Ishikawa (cell line): ENCODE results near the gene NPHP4.

Experiments
- CEBPB ChIP-seq: IDR thresholded peaks from 2 replicates; pipeline ENCODE4 v1.6.1; 2012
- CREB1 ChIP-seq: IDR thresholded peaks from 2 replicates; pipeline ENCODE4 v1.6.1; 2012; ENCODE audit warnings: low read depth
- EGR1 ChIP-seq: IDR thresholded peaks from 2 replicates; pipeline ENCODE4 v1.6.1; 2012
- EP300 ChIP-seq: IDR thresholded peaks from 2 replicates; pipeline ENCODE4 v1.6.1; 2012; ENCODE audit warnings: borderline replicate concordance
- FOXM1 ChIP-seq: IDR thresholded peaks from 2 replicates; pipeline ENCODE4 v1.6.1; 2012; ENCODE audit warnings: low read depth, borderline replicate concordance
- NFIC ChIP-seq: IDR thresholded peaks from 2 replicates; pipeline ENCODE4 v1.6.1; 2012
- RAD21 ChIP-seq: IDR thresholded peaks from 2 replicates; pipeline ENCODE4 v1.6.1; 2012; ENCODE audit warnings: low read depth
- TAF1 ChIP-seq: IDR thresholded peaks from 2 replicates; pipeline ENCODE4 v1.6.1; 2012; ENCODE audit warnings: low read depth, mild to moderate bottlenecking
- TCF12 ChIP-seq: IDR thresholded peaks from 2 replicates; pipeline ENCODE4 v1.6.1; 2012; ENCODE audit warnings: low read depth
- TEAD4 ChIP-seq: IDR thresholded peaks from 2 replicates; pipeline ENCODE4 v1.6.1; 2012
- YY1 ChIP-seq: IDR thresholded peaks from 2 replicates; pipeline ENCODE4 v1.6.1; 2012; ENCODE audit warnings: low read depth
- ZBTB7A ChIP-seq: IDR thresholded peaks from 2 replicates; pipeline ENCODE4 v1.6.1; 2012; ENCODE audit warnings: low read depth
- TF ChIP-seq, protein P1 (sequence below): IDR thresholded peaks from 2 replicates; pipeline ENCODE4 v1.6.1; 2012
- TF ChIP-seq, protein P2 (sequence below): IDR thresholded peaks from 2 replicates; pipeline ENCODE4 v1.6.1; 2012; ENCODE audit warnings: low read depth, mild to moderate bottlenecking
- TF ChIP-seq, protein P3 (sequence below): IDR thresholded peaks from 2 replicates; pipeline ENCODE4 v1.6.1; 2012

NPHP4 gene

DNA sequence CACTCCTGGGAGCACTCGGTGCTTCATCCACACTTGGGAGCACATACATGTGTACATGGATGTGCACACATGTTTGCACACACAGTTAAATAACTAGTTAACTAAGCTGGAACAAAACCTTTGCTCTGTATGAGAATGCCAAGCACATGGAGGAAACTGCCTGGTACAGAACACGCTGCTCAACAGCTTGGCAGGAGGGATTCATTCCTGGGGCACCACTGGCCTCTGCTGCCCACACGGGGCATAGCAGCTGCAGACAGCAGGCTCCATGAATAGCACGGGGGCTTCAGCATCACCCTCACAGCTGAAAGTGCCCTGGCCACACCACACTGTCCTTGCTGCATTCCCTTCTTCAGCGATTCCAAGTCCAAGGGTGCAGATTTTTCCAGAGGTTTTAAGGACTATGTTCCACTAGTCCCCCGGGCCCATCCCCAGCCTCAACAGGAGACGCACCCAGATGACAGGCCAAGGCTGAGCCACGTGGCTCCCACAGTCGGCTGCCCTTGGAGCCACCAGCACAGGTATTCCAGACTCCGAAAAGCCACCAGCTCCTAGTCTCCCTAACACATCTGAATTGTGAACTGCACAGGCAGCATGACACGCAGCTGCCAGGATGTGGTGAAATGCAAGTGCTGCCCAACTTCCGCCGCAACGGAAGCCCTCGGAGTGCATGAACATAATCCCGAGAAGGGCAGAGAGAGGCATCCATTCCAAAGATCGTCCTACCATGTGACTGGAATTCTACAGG lies 16.9 kb downstream of the NPHP4 start:
- TF ChIP-seq EP300 (no peak), RAD21 (peak; percentile 77), TCF12 (no peak)
- TF ChIP-seq, protein P1, sequence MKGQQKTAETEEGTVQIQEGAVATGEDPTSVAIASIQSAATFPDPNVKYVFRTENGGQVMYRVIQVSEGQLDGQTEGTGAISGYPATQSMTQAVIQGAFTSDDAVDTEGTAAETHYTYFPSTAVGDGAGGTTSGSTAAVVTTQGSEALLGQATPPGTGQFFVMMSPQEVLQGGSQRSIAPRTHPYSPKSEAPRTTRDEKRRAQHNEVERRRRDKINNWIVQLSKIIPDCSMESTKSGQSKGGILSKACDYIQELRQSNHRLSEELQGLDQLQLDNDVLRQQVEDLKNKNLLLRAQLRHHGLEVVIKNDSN = no peak

DNA sequence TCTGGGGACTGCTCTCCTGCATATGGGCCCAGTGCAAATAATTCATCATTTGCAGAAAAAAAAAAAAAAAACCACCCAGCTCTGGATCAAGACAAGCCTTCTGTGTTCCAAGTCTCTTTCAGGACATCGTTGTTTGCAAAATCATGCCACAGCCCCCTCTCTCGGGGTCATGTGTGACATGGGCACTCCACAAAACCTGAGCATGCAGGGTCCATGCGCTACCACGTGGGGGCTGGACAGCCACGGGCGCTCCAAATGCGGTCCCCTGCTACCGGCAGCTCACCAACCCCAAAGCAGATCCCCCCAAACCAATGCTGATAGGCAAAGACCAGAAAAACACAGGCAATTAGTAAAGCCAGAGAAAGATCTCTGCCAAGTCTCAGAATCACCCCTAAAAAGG lies 17.6 kb downstream of the NPHP4 start:
- TF ChIP-seq FOXM1 (no peak), EGR1 (no peak), EP300 (no peak), YY1 (no peak), RAD21 (no peak), TEAD4 (no peak), TCF12 (no peak)
- TF ChIP-seq, protein P2, sequence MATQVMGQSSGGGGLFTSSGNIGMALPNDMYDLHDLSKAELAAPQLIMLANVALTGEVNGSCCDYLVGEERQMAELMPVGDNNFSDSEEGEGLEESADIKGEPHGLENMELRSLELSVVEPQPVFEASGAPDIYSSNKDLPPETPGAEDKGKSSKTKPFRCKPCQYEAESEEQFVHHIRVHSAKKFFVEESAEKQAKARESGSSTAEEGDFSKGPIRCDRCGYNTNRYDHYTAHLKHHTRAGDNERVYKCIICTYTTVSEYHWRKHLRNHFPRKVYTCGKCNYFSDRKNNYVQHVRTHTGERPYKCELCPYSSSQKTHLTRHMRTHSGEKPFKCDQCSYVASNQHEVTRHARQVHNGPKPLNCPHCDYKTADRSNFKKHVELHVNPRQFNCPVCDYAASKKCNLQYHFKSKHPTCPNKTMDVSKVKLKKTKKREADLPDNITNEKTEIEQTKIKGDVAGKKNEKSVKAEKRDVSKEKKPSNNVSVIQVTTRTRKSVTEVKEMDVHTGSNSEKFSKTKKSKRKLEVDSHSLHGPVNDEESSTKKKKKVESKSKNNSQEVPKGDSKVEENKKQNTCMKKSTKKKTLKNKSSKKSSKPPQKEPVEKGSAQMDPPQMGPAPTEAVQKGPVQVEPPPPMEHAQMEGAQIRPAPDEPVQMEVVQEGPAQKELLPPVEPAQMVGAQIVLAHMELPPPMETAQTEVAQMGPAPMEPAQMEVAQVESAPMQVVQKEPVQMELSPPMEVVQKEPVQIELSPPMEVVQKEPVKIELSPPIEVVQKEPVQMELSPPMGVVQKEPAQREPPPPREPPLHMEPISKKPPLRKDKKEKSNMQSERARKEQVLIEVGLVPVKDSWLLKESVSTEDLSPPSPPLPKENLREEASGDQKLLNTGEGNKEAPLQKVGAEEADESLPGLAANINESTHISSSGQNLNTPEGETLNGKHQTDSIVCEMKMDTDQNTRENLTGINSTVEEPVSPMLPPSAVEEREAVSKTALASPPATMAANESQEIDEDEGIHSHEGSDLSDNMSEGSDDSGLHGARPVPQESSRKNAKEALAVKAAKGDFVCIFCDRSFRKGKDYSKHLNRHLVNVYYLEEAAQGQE = no peak
- TF ChIP-seq, protein P3, sequence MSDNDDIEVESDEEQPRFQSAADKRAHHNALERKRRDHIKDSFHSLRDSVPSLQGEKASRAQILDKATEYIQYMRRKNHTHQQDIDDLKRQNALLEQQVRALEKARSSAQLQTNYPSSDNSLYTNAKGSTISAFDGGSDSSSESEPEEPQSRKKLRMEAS = no peak
- TF ChIP-seq, protein P1 = no peak

DNA sequence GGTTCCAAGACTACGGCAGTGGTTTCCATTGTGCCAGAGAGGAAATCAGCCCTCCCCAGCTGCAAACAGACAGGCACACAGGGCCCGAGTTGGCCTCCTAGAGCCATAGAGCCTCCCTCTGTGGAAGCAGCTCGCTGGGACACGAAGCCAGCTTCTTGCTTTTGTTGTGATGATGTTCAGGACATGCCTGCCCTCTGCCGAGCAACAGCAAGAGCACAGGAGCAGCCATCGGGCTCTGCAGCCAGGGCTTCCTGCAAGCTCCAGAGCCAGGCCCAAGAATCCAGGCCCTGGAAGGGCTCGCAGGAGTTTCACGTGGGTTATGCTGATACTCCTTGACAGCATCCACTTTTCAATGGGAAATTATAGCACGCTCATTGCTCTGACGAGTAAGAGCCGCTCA lies 18.5 kb downstream of the NPHP4 start:
- TF ChIP-seq, protein P2 = no peak
- TF ChIP-seq ZBTB7A = no peak
- TF ChIP-seq CREB1 = no peak
- TF ChIP-seq TCF12 = no peak
- TF ChIP-seq YY1 = no peak
- TF ChIP-seq EP300 = no peak
- TF ChIP-seq FOXM1 = no peak
- no peak for TF ChIP-seq NFIC
- no peak for TF ChIP-seq TEAD4
- TF ChIP-seq, protein P1 = no peak

DNA sequence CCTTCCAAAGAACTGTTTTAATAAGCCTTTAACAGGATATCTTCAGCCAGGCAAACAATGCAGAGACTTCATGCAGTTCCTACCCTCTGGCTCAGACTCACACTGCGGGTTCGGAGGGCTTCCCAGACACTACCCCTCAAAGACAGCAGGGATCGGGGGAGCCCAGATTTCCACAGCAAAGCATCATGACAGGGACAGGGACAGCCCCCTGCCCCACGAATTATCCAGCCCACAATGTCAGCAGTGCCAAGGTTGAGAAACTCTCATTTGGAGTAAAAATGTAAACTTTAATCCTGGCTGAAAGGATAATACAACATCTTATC lies 20.1 kb downstream of the NPHP4 start:
- TF ChIP-seq YY1 (no peak), NFIC (no peak), CREB1 (no peak), RAD21 (no peak), CEBPB (no peak), EGR1 (no peak), TAF1 (no peak), FOXM1 (no peak)
- TF ChIP-seq, protein P3 = no peak
- TF ChIP-seq, protein P2 = no peak
